K562 (cell line): ENCODE data around the gene SMYD1. TPM values are rescaled to one million over a fixed set of nuclear protein-coding genes. Genes with fewer than 3 reads are reported as not detected.
A peak's percentile ranks its signal among the peaks of the same experiment; 100 is the strongest.

Source experiments
- ATAC-seq: fragments of 200-7000 bp; cut with Tn5 transposase; 3 replicates; pipeline ENCODE4 v1.9.1; 2020; ENCODE audit warnings: moderate library complexity
- BruUV-seq: library from RNA; stranded (reverse); fragments of 400-500 nt; replicated peaks from 2 replicates; lab custom pipeline; 2021; lab: Mats Ljungman, UMichigan
- CTCF ChIA-PET: fragments of 300-600 bp; formaldehyde crosslinking; extraction: SDS; loops from one replicate; lab custom pipeline; 2021; ENCODE audit warnings: low intra/inter-chr PET ratio; lab: Yijun Ruan, JAX
- POLR2A ChIA-PET: fragments of 300-600, 350-650 bp; sonication (Branson Sonifier 250); formaldehyde crosslinking; extraction: SDS; loops from one replicate; lab custom pipeline; 2021; ENCODE audit warnings: antibody characterized with exemption, inconsistent platforms; lab: Yijun Ruan, JAX
- DNase-seq, 4 experiments: peaks; one replicate each; pipeline versions ENCODE4 v3.0.0 to v3.0.0-alpha.2; 2011 to 2018; ENCODE audit warnings: low spot score in 3 of 4, mixed read lengths in 3 of 4; ENCODE audit errors: extremely low read depth in 1 of 4
- FAIRE-seq: peaks from 2 replicates; lab custom pipeline; 2011; peaks lifted over from hg19 to GRCh38; lab: Jason Lieb, UNC
- H2AFZ ChIP-seq: 2 replicates; pipeline ENCODE4 v1.6.0; 2011; ENCODE audit warnings: low read depth, low read length, control low read depth, inconsistent platforms
- H3K27ac ChIP-seq: fragments of 200-600 bp; 3 replicates; pipeline ENCODE4 v1.8.0; 2011; ENCODE audit warnings: low read depth, mild to moderate bottlenecking, control low read depth, inconsistent platforms, low read length, moderate library complexity, mixed read lengths; ENCODE audit errors: extremely low read depth
- H3K27me3 ChIP-seq, 2 experiments: fragments of 300-600 bp in 1 of 2; 2 replicates in 1 of 2; 3 replicates in 1 of 2; pipeline versions ENCODE4 v1.6.0 to v1.8.0; 2011; ENCODE audit warnings: inconsistent platforms in 2 of 2, low read length in 2 of 2, mild to moderate bottlenecking in 1 of 2, mixed read lengths in 1 of 2, moderate library complexity in 1 of 2; ENCODE audit not compliant: control insufficient read depth in 2 of 2, insufficient read depth in 2 of 2
- H3K36me3 ChIP-seq: fragments of 300-600 bp; 3 replicates; pipeline ENCODE4 v1.8.0; 2011; ENCODE audit warnings: mild to moderate bottlenecking, low read length, inconsistent platforms; ENCODE audit not compliant: control insufficient read depth, insufficient read depth
- H3K4me1 ChIP-seq, 2 experiments: fragments of 200-600 bp in 1 of 2; replicated peaks in 1 of 2; 2 replicates in 1 of 2; 3 replicates in 1 of 2; pipeline versions ENCODE4 v1.5.1 to v1.8.0; 2011; ENCODE audit warnings: inconsistent platforms in 2 of 2, low read length in 2 of 2, mild to moderate bottlenecking in 1 of 2, mixed read lengths in 1 of 2, moderate library complexity in 1 of 2; ENCODE audit not compliant: control insufficient read depth in 2 of 2, insufficient read depth in 2 of 2
- H3K4me2 ChIP-seq: 2 replicates; pipeline ENCODE4 v1.6.1; 2011; ENCODE audit warnings: low read length, control low read depth, inconsistent platforms, mixed read lengths; ENCODE audit not compliant: insufficient read depth
- H3K4me3 ChIP-seq: fragments of 200-600 bp; sonication (generic), shearing (Covaris generic); 2 replicates; pipeline ENCODE4 v1.5.1; 2016; ENCODE audit warnings: control low read depth, inconsistent platforms
- H3K79me2 ChIP-seq: fragments of 200-600 bp; 3 replicates; pipeline ENCODE4 v1.8.0; 2011; ENCODE audit warnings: low read length, inconsistent platforms; ENCODE audit not compliant: control insufficient read depth, insufficient read depth
- H3K9ac ChIP-seq, 2 experiments: 2 replicates each; pipeline versions ENCODE4 v1.6.0 to v1.6.1; 2011; ENCODE audit warnings: low read depth in 2 of 2, low read length in 2 of 2, control low read depth in 1 of 2, inconsistent platforms in 1 of 2, mild to moderate bottlenecking in 1 of 2, mixed read lengths in 1 of 2; ENCODE audit not compliant: insufficient read depth in 1 of 2
- H3K9me1 ChIP-seq: one replicate; pipeline ENCODE4 v1.6.0; 2011; ENCODE audit warnings: inconsistent platforms, mild to moderate bottlenecking, low read length, moderate library complexity; ENCODE audit not compliant: control insufficient read depth, insufficient read depth
- H3K9me3 ChIP-seq: replicated peaks from 2 replicates; pipeline ENCODE4 v1.5.1; 2011; ENCODE audit warnings: low read depth, low read length, inconsistent platforms; ENCODE audit not compliant: control insufficient read depth, insufficient read depth
- H4K20me1 ChIP-seq: replicated peaks from 2 replicates; pipeline ENCODE4 v1.6.1; 2011; ENCODE audit warnings: low read length, inconsistent platforms, mixed read lengths; ENCODE audit not compliant: control insufficient read depth, insufficient read depth
- BCOR ChIP-seq: fragments of 450-650 bp; IDR thresholded peaks from 2 replicates; pipeline ENCODE4 v1.6.1; 2016
- EP300 ChIP-seq: IDR thresholded peaks from 2 replicates; pipeline ENCODE4 v1.6.1; 2012; ENCODE audit warnings: low read length, improper control_type of control experiment
- JUN ChIP-seq, 2 experiments: sonication (generic) in 1 of 2; formaldehyde crosslinking in 1 of 2; IDR thresholded peaks; 2 replicates each; pipeline versions ENCODE4 v1.6.1 to v1.8.0; 2012 to 2022; ENCODE audit warnings: borderline replicate concordance in 2 of 2, mild to moderate bottlenecking in 2 of 2, improper control_type of control experiment in 1 of 2, low read depth in 1 of 2, low read length in 1 of 2, missing genetic modification reagents in 1 of 2
- KDM1A ChIP-seq, 2 experiments: fragments of 450-650 bp; IDR thresholded peaks; 2 replicates each; pipeline ENCODE4 v1.6.1; 2016; ENCODE audit warnings: mild to moderate bottlenecking in 2 of 2
- NEUROD1 ChIP-seq: fragments of 150-350 bp; IDR thresholded peaks from 2 replicates; pipeline ENCODE4 v1.6.1; 2014; ENCODE audit warnings: borderline replicate concordance, low read length, low read depth; ENCODE audit not compliant: partially characterized antibody
- RBM25 ChIP-seq: fragments of 200-400 bp; formaldehyde crosslinking; IDR thresholded peaks from 2 replicates; pipeline ENCODE4 v1.6.1; 2018; ENCODE audit warnings: low read length, low read depth, moderate library complexity; ENCODE audit not compliant: severe bottlenecking
- TCF7 ChIP-seq: sonication (generic); IDR thresholded peaks from 2 replicates; pipeline ENCODE4 v1.6.1; 2016; ENCODE audit warnings: antibody characterized with exemption, borderline replicate concordance
- ZNF316 ChIP-seq: fragments of 450-650 bp; IDR thresholded peaks from 2 replicates; pipeline ENCODE4 v1.6.1; 2016
- WGBS: fragments of 100-300 bp; shearing (Covaris generic); methylation state at CpG from one replicate; pipeline ENCODE4 v1.1.6; 2016; ENCODE audit warnings: low coverage, mixed read lengths; ENCODE audit not compliant: insufficient coverage; ENCODE audit errors: missing lambda C conversion rate; 5-methylcytosine and 5-hydroxymethylcytosine counted together
- in situ Hi-C: fragments of 300-500 bp; cut with MboI; formaldehyde crosslinking; loops from 4 replicates; pipeline ENCODE4 v1.15.0; 2018; ENCODE audit warnings: inconsistent platforms, mixed read lengths
- intact Hi-C: fragments of 100-400 bp; cut with micrococcal nuclease; formaldehyde crosslinking; loops from 2 replicates; pipeline ENCODE4 v1.14.2; 2022
- polyA plus RNA-seq, 8 experiments: library from polyadenylated mRNA; depleted of rRNA in 4 of 8; stranded (reverse) in 5 of 8; unstranded in 3 of 8; fragments of >200 nt; fragmentation: Nextera tagmentation in 2 of 8; fragmentation: Illumina TruSeq in 1 of 8; extraction: Ambion mirVana in 2 of 8; extraction: Trizol in 1 of 8; gene quantifications; 2 replicates each; pipeline versions ENCODE4 v1.2.1 to v1.2.3, GENCODE V29; 2011 to 2014; ENCODE audit warnings: inconsistent platforms in 1 of 8, missing spikeins in 1 of 8
- total RNA-seq, 7 experiments: library from RNA; depleted of rRNA in 6 of 7; stranded (reverse); fragments of >200 nt in 6 of 7; fragmentation: Illumina TruSeq in 2 of 7; extraction: Trizol in 2 of 7; gene quantifications; 2 replicates each; pipeline versions ENCODE4 v1.2.1 to v1.2.3, GENCODE V29; 2011 to 2021; ENCODE audit warnings: low replicate concordance in 1 of 7
- TF ChIP-seq, protein P1 (sequence below): fragments of 250-450 bp; sonication (Bioruptor Pico); IDR thresholded peaks from 2 replicates; pipeline ENCODE4 v1.8.0; 2021; ENCODE audit warnings: mild to moderate bottlenecking, moderate library complexity
- TF ChIP-seq, protein P2 (sequence below): fragments of 250-450 bp; sonication (Bioruptor Pico); IDR thresholded peaks from 2 replicates; pipeline ENCODE4 v1.4.0; 2020

SMYD1 gene
- total and polyA plus RNA-seq, 9 of the 15 experiments (the other 6 are each of a cell fraction or from before 2014, with no cell fraction given), result not detected

DNA sequence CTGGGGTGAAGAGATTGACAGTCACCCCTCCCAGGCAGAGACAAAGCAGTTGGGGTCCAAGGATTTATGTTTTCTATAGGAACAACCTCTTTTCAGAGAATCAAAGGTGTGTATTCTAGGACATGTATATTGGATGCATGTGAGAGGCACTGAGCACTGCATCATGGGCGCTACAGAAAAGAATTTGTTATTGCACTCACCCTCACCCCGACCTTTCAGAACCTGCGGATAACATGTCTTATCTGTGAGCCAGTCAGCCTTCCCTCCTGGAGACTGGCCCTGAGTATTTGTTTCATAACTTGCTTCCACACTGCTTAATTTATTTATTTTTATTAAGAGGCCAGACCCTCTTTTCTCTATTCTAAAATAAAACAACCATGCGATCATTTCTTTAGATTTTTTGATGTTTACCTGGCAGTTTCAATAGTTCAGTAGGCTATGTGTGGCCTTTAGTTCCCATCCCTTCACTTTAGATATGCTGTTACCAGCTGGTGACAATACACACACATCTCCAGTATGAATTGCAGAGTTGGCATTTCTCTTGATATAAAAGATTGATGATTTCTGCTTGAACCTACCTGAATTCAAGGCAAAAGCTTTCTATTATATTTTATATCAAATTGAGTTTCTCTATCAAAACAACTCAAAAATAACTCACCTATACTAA, 30.4 kb downstream of the SMYD1 start:
- no peak for FAIRE-seq

DNA sequence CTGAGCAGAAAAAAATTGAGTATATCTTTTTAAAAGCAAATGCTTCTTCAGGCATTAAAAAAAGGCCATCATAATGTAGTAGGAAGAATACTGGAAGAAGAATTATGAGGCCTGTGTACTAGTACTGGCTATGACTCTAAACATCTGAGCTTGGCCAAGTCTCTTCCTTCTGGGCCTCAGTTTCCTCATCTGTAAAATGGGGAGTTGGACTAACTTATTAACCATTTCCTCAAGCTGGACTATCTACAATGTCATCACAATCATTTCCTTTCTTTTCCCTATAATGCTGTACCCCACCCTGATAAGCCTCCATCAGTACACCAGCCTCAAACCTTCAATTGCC, 30.9 kb downstream of the SMYD1 start:
- Histone ChIP-seq H3K9me1 (no peaks in the 10 kb centered on the region), H2AFZ (no peak overlapping the region), H3K4me3 (no peak overlapping the region), H3K9me3 (no peaks in the 10 kb centered on the region), H3K36me3 (no peaks in the 10 kb centered on the region), H3K4me2 (no peak overlapping the region), H3K4me1 (peaks cover 0 to 4% of the 10 kb centered on the region in 2 experiments; a peak in 2 of 5 replicates), H3K79me2 (no peaks in the 10 kb centered on the region), H3K27me3 (peaks cover 8 to 10% of the 10 kb centered on the region in 2 experiments), H3K9ac (no peak overlapping the region), H3K27ac (no peak overlapping the region), H4K20me1 (no peaks in the 10 kb centered on the region)
- intact Hi-C loops, result no loop called here
- ChIA-PET POLR2A (no interaction called here), CTCF (no interaction called here)
- BruUV-seq, result no TSS peak
- FAIRE-seq, result no peak
- ATAC-seq, result no peak
- no peak for DNase-seq
- in situ Hi-C loops, result no loop called here
- TF ChIP-seq BCOR (peak; percentile 80), KDM1A (IDR thresholded peaks at IDR 0.05) (peak; percentile 29 to 34; a peak in 1 of 4 replicates), EP300 (no peak), TCF7 (no peak), RBM25 (peak; percentile 91)
- TF ChIP-seq, protein P1, sequence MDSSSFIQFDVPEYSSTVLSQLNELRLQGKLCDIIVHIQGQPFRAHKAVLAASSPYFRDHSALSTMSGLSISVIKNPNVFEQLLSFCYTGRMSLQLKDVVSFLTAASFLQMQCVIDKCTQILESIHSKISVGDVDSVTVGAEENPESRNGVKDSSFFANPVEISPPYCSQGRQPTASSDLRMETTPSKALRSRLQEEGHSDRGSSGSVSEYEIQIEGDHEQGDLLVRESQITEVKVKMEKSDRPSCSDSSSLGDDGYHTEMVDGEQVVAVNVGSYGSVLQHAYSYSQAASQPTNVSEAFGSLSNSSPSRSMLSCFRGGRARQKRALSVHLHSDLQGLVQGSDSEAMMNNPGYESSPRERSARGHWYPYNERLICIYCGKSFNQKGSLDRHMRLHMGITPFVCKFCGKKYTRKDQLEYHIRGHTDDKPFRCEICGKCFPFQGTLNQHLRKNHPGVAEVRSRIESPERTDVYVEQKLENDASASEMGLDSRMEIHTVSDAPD (CRISPR knock-in tag), result no peak
- TF ChIP-seq, protein P2, sequence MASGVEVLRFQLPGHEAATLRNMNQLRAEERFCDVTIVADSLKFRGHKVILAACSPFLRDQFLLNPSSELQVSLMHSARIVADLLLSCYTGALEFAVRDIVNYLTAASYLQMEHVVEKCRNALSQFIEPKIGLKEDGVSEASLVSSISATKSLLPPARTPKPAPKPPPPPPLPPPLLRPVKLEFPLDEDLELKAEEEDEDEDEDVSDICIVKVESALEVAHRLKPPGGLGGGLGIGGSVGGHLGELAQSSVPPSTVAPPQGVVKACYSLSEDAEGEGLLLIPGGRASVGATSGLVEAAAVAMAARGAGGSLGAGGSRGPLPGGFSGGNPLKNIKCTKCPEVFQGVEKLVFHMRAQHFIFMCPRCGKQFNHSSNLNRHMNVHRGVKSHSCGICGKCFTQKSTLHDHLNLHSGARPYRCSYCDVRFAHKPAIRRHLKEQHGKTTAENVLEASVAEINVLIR, result no peak

More for the DNA sequence above, 30.4 kb downstream of the SMYD1 start:
- in situ Hi-C loops, result no loop called here
- 9% methylated on average over 4 of the region's 4 CpGs for WGBS
- Histone ChIP-seq H3K4me2 (no peak overlapping the region), H3K27ac (no peak overlapping the region), H3K36me3 (no peaks in the 10 kb centered on the region), H2AFZ (no peak overlapping the region), H3K4me3 (no peak overlapping the region), H3K79me2 (no peaks in the 10 kb centered on the region), H3K27me3 (peaks cover 4 to 6% of the 10 kb centered on the region in 2 experiments; a peak in 3 of 5 replicates), H3K9me1 (no peaks in the 10 kb centered on the region), H3K9me3 (no peaks in the 10 kb centered on the region), H4K20me1 (no peaks in the 10 kb centered on the region), H3K4me1 (peaks cover 0 to 4% of the 10 kb centered on the region in 2 experiments; a peak in 2 of 5 replicates), H3K9ac (no peak overlapping the region)
- TF ChIP-seq JUN (IDR thresholded peaks at IDR 0.05; ENCODE audit: borderline replicate concordance, low read depth, low read length) (no peak), JUN (CRISPR knock-in tag; IDR thresholded peaks at IDR 0.05; ENCODE audit: borderline replicate concordance) (no peak), NEUROD1 (no peak), ZNF316 (peak; percentile 49; the same call in 1 of the 2 replicates)
- intact Hi-C loops, result no loop called here
- DNase-seq (no peak), ATAC-seq (no peak)
- no TSS peak for BruUV-seq
- ChIA-PET POLR2A (no interaction called here), CTCF (no interaction called here)
